Testis (tissue), 3 donors: ENCODE measurements around the gene WNT2B. TPM values are rescaled to one million over a fixed set of nuclear protein-coding genes. Genes with fewer than 3 reads are reported as not detected.
"Not testable (repeated sequence)": the region's sequence is repeated elsewhere in the genome, so short reads cannot be mapped to it uniquely, and the experiment has no call there.

Source experiments
- DNase-seq: peaks from one replicate; pipeline ENCODE4 v3.0.0-alpha.2; 2019
- H3K27ac ChIP-seq, 2 donors: fragments of 200-600 bp; sonication (generic); one replicate each; pipeline ENCODE4 v1.5.1; 2019
- H3K27me3 ChIP-seq: fragments of 200-600 bp; sonication (generic); one replicate; pipeline ENCODE4 v1.5.1; 2019
- H3K36me3 ChIP-seq: fragments of 200-600 bp; sonication (generic); one replicate; pipeline ENCODE4 v1.5.1; 2017; ENCODE audit warnings: low read depth; ENCODE audit errors: missing control alignments
- H3K4me1 ChIP-seq: fragments of 200-600 bp; sonication (generic); one replicate; pipeline ENCODE4 v1.5.1; 2019
- H3K4me3 ChIP-seq, 2 donors: fragments of 200-600 bp; sonication (generic); one replicate each; pipeline ENCODE4 v1.5.1; 2017 to 2019
- H3K9me3 ChIP-seq: fragments of 200-600 bp; sonication (generic); one replicate; pipeline ENCODE4 v1.5.1; 2017
- POLR2A ChIP-seq: fragments of 450-650 bp; IDR thresholded peaks from one replicate; pipeline ENCODE4 v1.6.1; 2017; ENCODE audit warnings: antibody characterized with exemption, mild to moderate bottlenecking, moderate library complexity
- WGBS, 2 donors: methylation state at CpG; one replicate each; pipeline ENCODE4 v1.1.5; 2018; 5-methylcytosine and 5-hydroxymethylcytosine counted together
- intact Hi-C: fragments of 100-400 bp; cut with DNase I; formaldehyde crosslinking; loops from one replicate; pipeline ENCODE4 v1.15.1; 2023; ENCODE audit warnings: low total_unique reads
- polyA plus RNA-seq: library from polyadenylated mRNA; stranded (reverse); fragments of 350-450 nt; fragmentation: Illumina TruSeq; extraction: RNeasy Lipid Tissue Mini Kit (QIAGEN cat#74804); gene quantifications from one replicate; pipeline ENCODE4 v1.2.3, GENCODE V29; 2014; ENCODE audit warnings: low read depth, low replicate concordance; ENCODE audit not compliant: insufficient read depth
- total RNA-seq, 2 donors: library from RNA; depleted of rRNA; stranded (reverse); fragments of >200 nt; gene quantifications; one replicate each; pipeline ENCODE4 v1.2.3, GENCODE V29; 2016
- TF ChIP-seq, protein P1 (sequence below), 3 experiments: fragments of 450-650 bp in 2 of 3; fragments of 200-600 bp in 1 of 3; sonication (generic) in 1 of 3; IDR thresholded peaks; one replicate each; pipeline ENCODE4 v1.5.1; 2016 to 2019; ENCODE audit warnings: antibody characterized with exemption in 3 of 3, mild to moderate bottlenecking in 2 of 3, moderate library complexity in 1 of 3

WNT2B gene
- total and polyA plus RNA-seq, 3 donors from 2014 or later = 9.1 to 14.7 (median 10.6) TPM

DNA sequence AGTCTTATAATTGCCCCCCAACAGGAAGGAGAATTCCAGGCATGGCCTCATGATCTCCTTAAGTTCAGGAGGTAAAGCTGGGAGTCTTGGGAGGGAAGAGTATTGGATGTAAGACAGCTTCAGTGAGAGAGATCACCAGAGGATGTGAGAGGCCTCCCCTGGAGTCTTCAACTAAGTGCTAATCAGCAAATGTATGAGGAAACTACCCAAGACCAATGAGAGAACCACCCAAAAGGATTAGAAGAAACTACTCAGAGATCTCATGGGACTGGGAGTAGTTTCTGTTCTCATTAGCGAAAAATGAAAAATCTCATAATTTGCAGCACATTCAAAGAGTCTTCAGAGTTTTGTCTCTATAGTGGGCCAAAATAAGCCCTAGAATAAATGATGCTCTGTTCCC lies 36.6 kb upstream of the WNT2B start:
- Histone ChIP-seq H3K27ac (no peak overlapping the region), H3K4me1 (no peaks in the 10 kb centered on the region), H3K36me3 (no peaks in the 10 kb centered on the region), H3K27me3 (no peaks in the 10 kb centered on the region), H3K4me3 (no peak overlapping the region), H3K9me3 (no peaks in the 10 kb centered on the region)
- TF ChIP-seq POLR2A = no peak
- TF ChIP-seq, protein P1, sequence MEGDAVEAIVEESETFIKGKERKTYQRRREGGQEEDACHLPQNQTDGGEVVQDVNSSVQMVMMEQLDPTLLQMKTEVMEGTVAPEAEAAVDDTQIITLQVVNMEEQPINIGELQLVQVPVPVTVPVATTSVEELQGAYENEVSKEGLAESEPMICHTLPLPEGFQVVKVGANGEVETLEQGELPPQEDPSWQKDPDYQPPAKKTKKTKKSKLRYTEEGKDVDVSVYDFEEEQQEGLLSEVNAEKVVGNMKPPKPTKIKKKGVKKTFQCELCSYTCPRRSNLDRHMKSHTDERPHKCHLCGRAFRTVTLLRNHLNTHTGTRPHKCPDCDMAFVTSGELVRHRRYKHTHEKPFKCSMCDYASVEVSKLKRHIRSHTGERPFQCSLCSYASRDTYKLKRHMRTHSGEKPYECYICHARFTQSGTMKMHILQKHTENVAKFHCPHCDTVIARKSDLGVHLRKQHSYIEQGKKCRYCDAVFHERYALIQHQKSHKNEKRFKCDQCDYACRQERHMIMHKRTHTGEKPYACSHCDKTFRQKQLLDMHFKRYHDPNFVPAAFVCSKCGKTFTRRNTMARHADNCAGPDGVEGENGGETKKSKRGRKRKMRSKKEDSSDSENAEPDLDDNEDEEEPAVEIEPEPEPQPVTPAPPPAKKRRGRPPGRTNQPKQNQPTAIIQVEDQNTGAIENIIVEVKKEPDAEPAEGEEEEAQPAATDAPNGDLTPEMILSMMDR (IDR thresholded peaks at IDR 0.05) = no peak
- 76 to 95% methylated on average over 1 of the region's 1 CpG for WGBS, 2 donors
- no peak for DNase-seq
- intact Hi-C loops = no loop called here

DNA sequence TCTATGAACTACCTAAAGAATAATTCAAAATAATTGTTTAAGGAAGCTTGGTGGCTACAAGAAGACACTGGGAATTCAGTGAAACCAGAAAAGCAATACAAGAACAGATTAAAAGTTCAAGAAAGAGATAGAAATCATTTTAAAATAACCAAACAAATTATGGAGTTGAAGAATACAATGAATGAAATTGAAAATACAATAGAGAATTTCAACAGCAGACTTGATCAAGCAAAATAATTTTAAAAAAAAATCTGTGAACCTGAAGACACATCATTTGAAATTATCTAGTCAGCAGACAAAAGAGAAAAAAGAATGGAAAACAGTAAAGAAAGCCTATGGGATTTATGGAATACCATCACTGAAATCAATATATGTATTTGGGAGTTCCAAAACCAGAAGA lies 31.2 kb upstream of the WNT2B start:
- TF ChIP-seq, protein P1 (IDR thresholded peaks at IDR 0.05) = no peak
- no peak for TF ChIP-seq POLR2A
- intact Hi-C loops = no loop called here
- Histone ChIP-seq H3K36me3 (no peaks in the 10 kb centered on the region), H3K27ac (no peak overlapping the region), H3K4me1 (no peaks in the 10 kb centered on the region), H3K4me3 (no peak overlapping the region), H3K27me3 (no peaks in the 10 kb centered on the region), H3K9me3 (no peaks in the 10 kb centered on the region)
- no peak for DNase-seq

DNA sequence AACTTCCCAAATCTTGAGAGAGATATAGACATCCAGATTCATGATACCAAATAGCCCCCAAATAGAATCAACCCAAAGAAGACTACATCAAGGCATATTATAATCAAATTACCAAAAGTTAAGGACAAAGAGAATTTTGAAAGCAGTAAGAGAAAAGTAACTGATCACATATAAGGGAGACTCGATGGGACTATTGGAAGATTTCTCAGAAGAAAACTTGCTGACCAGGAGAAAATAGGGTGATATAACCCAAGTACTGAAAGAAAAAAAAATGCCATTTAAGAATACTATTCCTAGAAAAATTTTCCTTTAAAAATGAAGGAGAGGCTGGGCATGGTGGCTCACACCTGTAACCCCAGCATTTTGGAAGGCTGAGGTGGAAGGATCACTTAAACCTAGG lies 30.5 kb upstream of the WNT2B start:
- H3K27ac ChIP-seq = no peak overlapping the region
- 100% methylated on average over 1 of the region's 1 CpG for WGBS, 2 donors

DNA sequence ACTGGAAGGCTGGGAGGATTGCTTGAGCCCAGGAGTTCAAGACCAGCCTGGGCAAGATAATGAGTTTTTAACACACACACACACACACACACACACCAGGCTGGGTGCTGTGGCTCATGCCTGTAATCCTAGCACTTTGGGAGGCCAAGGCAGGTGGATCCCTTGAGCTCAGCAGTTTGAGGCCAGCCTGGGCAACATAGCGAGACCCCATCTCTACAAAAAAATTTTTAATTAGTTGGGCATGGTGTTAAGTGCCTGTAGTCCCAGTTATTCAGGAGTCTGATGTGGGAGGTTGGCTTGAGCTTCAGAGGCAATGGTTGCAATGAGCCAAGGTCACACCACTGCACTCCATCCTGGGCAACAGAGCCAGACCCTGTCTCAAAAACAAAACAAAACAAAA lies 22.7 kb upstream of the WNT2B start:
- H3K27me3 ChIP-seq, H3K27ac ChIP-seq, H3K9me3 ChIP-seq, H3K36me3 ChIP-seq, H3K4me3 ChIP-seq, H3K4me1 ChIP-seq, DNase-seq, intact Hi-C loops: not testable (repeated sequence)
- 96% methylated on average over 1 of the region's 1 CpG; no CpG with 5 or more reads in 1 of the 2 donors for WGBS, 2 donors

More for the DNA sequence above, 30.5 kb upstream of the WNT2B start:
- H3K9me3 ChIP-seq = no peaks in the 10 kb centered on the region
- no peaks in the 10 kb centered on the region for H3K27me3 ChIP-seq
- intact Hi-C loops = no loop called here
- no peak overlapping the region for H3K4me3 ChIP-seq
- H3K4me1 ChIP-seq = no peaks in the 10 kb centered on the region
- H3K36me3 ChIP-seq = no peaks in the 10 kb centered on the region
- DNase-seq = no peak
- TF ChIP-seq POLR2A = no peak
- TF ChIP-seq, protein P1 (IDR thresholded peaks at IDR 0.05) = no peak

DNA sequence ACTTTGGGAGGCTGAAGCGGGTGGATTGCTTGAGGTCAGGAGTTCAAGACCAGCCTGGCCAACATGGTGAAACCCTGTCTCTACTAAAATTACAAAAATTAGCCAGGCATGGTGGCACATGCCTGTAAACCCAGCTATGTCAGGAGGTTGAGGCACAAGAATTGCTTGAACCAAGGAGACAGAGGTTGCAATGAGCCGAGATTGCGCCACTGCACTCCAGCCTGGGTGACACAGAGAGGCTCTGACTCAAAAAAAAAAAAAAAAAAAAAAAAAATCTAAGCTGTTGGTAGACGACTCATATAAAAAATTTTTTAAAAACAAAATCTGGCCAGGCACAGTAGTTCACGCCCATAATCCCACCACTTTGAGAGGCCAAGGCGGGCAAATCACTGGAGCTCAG lies 21.1 kb upstream of the WNT2B start:
- 87 to 96% methylated on average over 6 of the region's 6 CpGs for WGBS, 2 donors
- H3K27me3 ChIP-seq, H3K27ac ChIP-seq, intact Hi-C loops, DNase-seq, H3K36me3 ChIP-seq, H3K4me1 ChIP-seq, H3K4me3 ChIP-seq, H3K9me3 ChIP-seq: not testable (repeated sequence)

DNA sequence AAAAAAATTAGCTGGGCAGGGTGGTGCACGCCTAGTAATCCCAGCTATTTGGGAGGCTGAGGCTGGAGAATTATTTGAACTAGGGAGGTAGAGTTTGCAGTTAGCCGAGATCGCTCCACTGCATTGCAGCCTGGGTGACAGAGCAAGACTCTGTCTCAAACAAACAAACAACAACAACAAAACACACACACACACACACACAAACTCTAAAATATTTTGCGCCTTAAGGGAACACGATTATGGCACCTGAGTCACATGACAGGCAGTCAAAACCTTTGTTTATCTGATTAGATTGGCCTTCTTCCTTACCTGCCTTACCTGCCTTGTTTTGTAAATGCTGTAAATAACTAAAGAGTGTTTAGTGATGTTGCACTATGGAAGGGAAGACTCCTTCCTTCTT lies 20.6 kb upstream of the WNT2B start:
- intact Hi-C loops = no loop called here
- no peaks in the 10 kb centered on the region for H3K9me3 ChIP-seq
- H3K27ac ChIP-seq = no peak overlapping the region
- H3K4me3 ChIP-seq = no peak overlapping the region
- no peak for TF ChIP-seq POLR2A
- TF ChIP-seq, protein P1 (IDR thresholded peaks at IDR 0.05) = no peak
- WGBS, 2 donors = 89 to 91% methylated on average over 5 of the region's 5 CpGs
- H3K4me1 ChIP-seq = no peaks in the 10 kb centered on the region
- H3K27me3 ChIP-seq = no peaks in the 10 kb centered on the region
- H3K36me3 ChIP-seq = no peaks in the 10 kb centered on the region
- no peak for DNase-seq
